Jurkat, Clone E6-1 (cell line): ENCODE results near the gene SLMAP.

Experiments
- DNase-seq: peaks from one replicate; pipeline ENCODE4 v3.0.0-alpha.2; 2011; ENCODE audit warnings: low read depth, low spot score
- H3K4me3 ChIP-seq: 2 replicates; pipeline ENCODE4 v1.5.1; 2011; ENCODE audit warnings: mild to moderate bottlenecking, low read length, control low read depth, moderate library complexity

Gene SLMAP

GRCh38 chr3:57818772-57819171, 62.7 kb downstream of the SLMAP start:
- DNase-seq, result no peak
- no peak overlapping the region for H3K4me3 ChIP-seq

DNA sequence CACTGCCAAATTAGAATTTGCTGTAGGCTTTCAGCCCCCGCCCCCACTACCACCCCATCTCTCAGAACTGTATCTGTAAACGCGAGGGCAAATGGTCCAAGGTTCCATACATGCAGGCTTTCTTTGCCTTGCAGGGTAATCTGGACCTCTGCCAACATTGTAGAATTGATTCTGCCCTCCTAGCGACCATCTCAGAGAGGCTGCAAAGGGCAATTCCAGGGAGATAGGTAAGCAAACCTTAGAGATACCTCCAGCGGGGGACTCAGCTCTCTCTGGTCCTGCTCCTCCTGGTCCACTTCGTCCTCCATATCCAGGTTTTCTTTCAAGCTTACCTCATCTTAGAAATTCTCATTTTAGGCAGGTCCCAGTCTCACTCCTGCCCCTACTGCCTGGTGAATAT, 64.4 kb downstream of the SLMAP start:
- no peak overlapping the region for H3K4me3 ChIP-seq
- DNase-seq, result no peak

DNA sequence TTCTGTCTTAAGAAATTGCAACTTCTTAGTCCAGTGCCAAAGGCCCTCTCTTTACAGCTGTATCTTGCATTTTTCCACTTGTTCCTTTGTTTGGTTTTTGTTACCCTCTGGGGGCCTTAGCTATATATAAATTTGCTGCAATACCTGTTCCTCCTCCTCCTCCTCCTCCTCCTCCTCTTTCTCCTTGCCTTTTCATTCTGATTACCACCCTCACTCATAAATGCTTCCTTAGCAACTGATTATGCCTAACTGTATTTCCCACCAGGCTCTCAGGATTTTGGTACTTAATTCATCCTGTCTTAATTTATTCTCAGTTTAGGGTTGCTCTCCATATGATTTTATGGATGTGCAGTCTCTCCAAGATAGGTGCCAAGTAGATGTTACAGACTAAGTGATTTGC, 65.7 kb downstream of the SLMAP start:
- H3K4me3 ChIP-seq, result no peak overlapping the region
- DNase-seq, result no peak

- H3K4me3 ChIP-seq, result no peak overlapping the region
- no peak for DNase-seq
Measured at GRCh38 chr3:57822686-57823085, 66.6 kb downstream of the SLMAP start.

GRCh38 chr3:57825116-57825515, 69.0 kb downstream of the SLMAP start:
- H3K4me3 ChIP-seq, result no peak overlapping the region
- DNase-seq, result no peak

DNA sequence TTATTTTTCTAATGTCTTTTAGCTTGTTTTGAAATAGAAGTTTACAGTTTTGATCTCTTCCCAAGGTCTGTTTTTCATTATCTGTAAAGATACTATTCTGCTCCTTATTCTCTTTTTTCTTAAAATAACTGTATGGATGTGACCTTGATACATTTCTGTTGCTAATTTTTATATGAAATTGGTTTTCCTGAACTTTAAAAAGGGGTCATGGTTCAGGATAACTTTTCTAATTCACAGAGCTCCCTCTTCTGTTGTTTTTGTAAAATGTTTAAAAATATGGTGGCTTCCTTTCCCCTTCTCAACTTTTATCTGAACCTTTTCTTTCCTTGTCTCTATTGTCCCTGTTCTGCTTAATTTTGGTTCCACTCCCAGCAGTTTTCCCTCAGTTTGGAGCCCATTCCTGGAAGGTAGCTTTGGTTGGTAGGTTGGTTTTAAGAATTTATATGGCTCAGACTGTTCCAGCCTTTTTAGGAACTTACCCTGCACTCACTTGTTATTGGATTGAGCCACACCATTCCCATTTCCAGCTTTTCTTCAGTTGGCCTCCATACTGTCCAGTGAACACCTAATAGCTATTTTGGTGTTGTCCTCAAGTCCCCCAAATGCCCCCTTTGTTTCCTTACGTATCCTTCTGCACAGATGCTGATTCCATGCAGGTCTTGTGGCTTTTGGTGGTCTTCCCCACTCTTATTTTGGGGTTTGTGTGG, 70.3 kb downstream of the SLMAP start:
- no peak overlapping the region for H3K4me3 ChIP-seq
- no peak for DNase-seq

DNA sequence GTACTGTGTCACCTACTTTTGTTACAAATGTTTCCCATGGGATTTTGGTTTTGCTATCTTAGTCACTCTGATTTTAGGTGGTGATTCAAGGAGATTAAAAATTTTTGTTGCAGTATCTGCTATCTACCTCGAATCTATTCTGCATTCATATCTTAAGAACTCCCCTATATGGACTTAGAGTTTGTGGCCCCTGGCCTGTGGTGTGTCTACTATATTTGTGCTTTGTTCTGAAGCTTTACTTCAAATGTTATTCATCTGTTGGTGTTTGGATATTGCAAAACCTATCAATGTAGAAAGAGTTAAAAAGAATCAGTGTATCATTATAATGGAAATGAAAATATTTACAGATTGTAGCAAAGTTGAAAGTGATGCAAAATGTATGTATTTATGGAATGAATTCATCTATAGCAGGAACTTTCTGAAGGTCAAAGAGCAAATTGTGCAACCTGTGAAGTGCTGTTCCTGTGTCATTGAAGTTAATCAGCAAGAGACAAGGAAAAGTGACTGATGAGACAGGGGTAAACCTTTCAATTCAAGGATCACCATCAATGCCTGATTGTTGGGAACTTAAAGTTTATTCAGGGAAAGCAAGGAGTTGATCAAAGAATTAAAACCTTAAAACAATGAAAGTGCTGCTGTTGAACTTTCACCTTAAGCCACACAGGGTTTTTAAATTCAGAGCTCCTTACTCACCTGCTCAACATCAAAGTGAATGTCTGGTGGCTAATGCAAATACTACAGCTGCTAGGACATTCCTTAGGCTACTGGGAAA, 71.0 kb downstream of the SLMAP start:
- no peak overlapping the region for H3K4me3 ChIP-seq
- no peak for DNase-seq

- no peak for DNase-seq
- H3K4me3 ChIP-seq, result no peak overlapping the region
Measured at GRCh38 chr3:57827757-57828156, 71.6 kb downstream of the SLMAP start.

GRCh38 chr3:57832486-57832885, 76.4 kb downstream of the SLMAP start:
- no peak overlapping the region for H3K4me3 ChIP-seq
- no peak for DNase-seq

DNA sequence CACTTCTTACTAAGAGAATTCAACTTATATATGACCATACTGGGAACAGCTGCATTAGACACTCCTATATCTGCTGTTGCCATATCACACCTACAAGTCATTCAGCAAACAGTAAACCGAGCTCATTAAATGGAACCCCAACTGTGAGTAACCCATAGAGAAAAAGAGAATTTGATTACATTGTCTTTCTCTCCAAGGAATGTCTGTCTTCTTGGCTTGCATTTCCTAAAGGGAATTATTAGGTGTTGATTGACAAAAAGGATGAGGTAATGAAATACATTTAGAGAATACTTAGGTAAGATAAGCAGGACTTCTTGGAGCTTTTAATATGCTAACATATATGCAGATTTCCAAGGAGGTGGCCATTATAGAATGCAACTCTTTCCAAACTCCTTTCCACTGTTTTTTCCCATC, 76.8 kb downstream of the SLMAP start:
- H3K4me3 ChIP-seq, result no peak overlapping the region
- no peak for DNase-seq

- no peak overlapping the region for H3K4me3 ChIP-seq
- DNase-seq, result no peak
Measured at GRCh38 chr3:57833763-57834162, 77.7 kb downstream of the SLMAP start.

DNA sequence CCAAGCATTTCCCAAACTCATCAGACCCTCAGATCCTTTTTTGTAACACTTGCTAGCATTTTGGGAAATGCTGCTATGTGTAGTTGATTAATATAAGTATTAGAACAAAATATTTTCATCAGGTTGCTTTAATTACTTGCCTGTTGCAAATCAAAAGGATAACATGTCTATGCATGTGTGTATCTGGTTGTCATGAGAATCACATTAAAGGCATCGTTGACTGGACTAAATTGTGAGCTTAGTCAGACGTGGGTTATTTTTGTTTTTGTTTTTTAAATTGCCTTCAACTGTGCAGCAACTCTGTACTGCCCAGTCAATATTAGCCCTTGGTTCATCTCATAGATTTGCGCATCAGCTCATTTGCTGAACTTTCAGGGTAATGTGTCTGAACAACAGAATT, 81.6 kb downstream of the SLMAP start:
- no peak for DNase-seq
- no peak overlapping the region for H3K4me3 ChIP-seq

DNA sequence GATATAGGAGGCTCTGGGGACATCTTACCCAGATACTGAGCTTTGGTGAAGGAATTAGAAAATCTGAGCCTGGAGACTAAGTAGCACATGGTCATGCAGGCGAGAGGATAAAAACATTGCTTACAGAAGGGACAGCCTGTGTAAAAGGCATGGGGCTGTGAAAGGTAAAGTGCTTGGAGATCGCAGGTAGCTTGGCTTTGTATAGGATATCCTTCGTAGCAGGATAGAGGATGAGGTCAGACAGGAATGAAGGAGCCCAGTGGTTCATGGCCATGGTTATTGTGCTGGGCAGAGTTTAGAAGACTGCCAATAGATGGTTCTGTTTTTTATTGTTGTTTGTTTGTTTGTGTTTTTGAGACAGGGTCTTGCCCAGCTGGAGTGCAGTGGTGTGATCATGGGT, 82.5 kb downstream of the SLMAP start:
- no peak overlapping the region for H3K4me3 ChIP-seq
- no peak for DNase-seq

DNA sequence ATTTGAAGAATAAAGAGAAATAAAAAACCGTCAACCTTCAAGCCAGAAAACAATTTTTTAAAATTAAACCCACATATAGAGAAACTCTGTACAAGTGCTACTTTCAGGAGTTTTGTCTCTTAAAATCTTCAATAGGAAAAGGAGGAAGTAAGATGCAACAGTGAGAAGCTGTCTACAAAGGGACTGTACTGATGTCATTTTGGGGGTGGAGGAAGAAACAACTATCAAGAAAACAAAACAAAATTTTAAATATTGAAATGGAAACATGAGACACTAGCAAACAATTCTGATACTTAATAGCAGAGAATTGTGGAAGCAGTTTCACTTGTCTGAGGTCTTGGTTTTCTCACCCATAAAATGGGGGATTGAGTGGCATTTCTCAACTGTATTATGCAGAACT, 84.4 kb downstream of the SLMAP start:
- no peak overlapping the region for H3K4me3 ChIP-seq
- DNase-seq, result no peak

DNA sequence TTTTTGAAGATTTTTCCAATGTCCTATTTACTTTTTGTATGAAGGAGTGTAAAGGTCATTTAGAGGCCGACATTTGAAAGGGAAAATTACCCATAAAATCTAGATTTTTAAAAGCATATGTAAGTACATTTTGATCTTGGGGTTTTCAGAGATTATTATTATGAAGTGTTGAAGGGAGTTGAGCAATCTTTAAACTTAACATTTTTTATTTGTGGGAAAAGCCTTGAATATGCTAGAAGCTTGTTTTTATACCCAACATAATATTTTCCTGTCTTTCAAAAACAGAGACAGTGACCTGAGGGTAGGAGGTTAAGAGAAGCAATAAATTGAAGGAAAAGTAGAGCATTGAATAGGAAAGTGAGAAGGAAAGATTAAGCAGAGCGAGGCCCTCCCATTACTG, 85.7 kb downstream of the SLMAP start:
- H3K4me3 ChIP-seq, result no peak overlapping the region
- no peak for DNase-seq

- H3K4me3 ChIP-seq, result no peak overlapping the region
- DNase-seq, result no peak
Measured at GRCh38 chr3:57848177-57848738, 92.1 kb downstream of the SLMAP start.

- DNase-seq, result no peak
Measured at GRCh38 chr3:57851304-57851703, 95.2 kb downstream of the SLMAP start.

GRCh38 chr3:57852896-57853295, 96.8 kb downstream of the SLMAP start:
- DNase-seq, result no peak
- H3K4me3 ChIP-seq, result no peak overlapping the region

More at GRCh38 chr3:57851304-57851703, 95.2 kb downstream of the SLMAP start:
- H3K4me3 ChIP-seq, result no peak overlapping the region

DNA sequence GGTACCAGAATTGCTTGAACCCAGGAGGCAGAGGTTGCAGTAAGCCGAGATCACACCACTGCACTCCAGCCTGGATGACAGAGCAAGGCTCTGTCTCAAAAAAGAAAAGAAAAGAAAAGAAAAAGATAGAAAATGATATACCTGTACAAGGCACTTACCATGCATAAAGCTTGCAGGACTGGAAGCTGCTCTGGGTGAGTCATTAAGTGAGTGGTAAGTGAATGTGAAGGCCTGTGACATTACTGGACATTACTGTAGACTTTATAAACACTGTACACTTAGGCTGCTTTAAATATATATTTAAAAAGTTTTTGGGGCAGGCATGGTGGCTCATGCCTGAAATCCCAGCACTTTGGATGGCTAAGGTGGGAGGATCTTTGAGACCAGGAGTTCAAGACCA, 99.2 kb downstream of the SLMAP start:
- DNase-seq, result no peak
- no peak overlapping the region for H3K4me3 ChIP-seq

DNA sequence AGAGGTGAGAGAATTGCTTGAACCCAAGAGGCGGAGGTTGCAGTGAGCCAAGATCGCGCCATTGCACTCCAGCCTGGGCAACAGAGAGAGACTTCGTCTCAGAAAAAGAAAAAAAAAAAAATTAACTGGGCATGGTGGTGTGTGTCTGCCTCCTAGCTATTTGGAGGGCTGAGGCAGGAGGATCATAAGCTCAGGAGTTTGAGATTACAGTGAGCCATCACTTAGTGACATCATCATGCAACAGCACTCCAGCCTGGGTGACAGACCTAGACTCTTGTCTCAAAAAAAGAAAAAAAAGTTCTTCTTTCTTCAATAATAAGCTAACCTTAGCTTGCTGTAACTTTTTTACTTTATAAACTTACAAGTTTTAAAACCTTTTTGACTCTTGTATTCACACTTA, 99.8 kb downstream of the SLMAP start:
- no peak overlapping the region for H3K4me3 ChIP-seq
- DNase-seq, result no peak

DNA sequence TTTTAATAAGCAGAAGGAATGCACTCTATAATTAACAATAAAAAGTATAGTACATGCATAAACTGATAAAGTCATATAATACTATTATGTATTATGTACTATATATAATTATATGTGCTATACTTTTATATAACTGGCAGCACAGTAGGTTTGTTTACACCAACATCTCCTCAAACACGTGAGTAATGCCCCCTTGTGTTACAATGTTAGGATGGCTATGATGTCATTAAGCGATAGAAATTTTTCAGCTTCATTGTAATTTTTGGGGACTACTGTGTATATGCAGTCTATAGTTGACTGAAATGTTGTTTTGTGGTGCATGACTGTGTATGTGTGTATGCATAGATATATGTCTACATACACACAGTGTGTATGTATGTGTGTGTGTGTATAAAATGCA, 100.6 kb downstream of the SLMAP start:
- no peak overlapping the region for H3K4me3 ChIP-seq
- DNase-seq, result peak; percentile 12
